Measurements from ENCODE around the gene SMCHD1. TPM values are rescaled to one million over a fixed set of nuclear protein-coding genes. Genes with fewer than 3 reads are reported as not detected.

SMCHD1 gene
- total and polyA plus RNA-seq, 4 donors: 4.4 to 49.0 (median 25.4) TPM

DNA sequence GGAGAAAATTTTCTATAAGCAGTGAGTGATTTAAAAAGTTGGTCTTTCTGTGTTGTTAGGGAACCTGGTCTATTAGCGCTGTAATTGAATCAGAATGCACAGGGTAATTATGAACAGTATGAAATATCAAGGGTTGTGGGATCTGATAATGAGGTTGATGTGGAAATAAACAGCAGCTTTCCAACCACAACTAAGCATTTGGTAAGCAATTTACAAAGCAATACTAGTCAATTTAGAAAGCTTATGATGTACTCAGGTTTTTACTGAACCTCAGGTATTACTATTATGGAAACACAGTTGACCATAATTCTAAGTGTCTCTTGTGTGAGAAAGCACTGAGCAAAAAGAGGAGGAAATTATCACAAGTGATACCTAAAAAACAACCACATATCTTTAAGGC, 11.0 kb upstream of the SMCHD1 start:
- no peak overlapping the region for H3K27ac ChIP-seq (ENCODE audit: low read depth in 1 of 2, low read length in 2 of 2)
- DNase-seq (ENCODE audit: low spot score): no peak
- H3K27me3 ChIP-seq (ENCODE audit: control insufficient read depth in 4 of 4, insufficient read depth in 4 of 4, low read length in 3 of 4): no peaks in the 10 kb centered on the region
- H3K9me3 ChIP-seq (ENCODE audit: control insufficient read depth in 4 of 4, low read length in 3 of 4): no peaks in the 10 kb centered on the region
- no peak overlapping the region for H3K9ac ChIP-seq (ENCODE audit: low read depth in 1 of 2, low read length in 2 of 2)
- peaks cover 0 to 7% (median 0%) of the 10 kb centered on the region in 4 donors for H3K4me1 ChIP-seq (ENCODE audit: control insufficient read depth in 4 of 4, insufficient read depth in 4 of 4, low read length in 3 of 4)
- WGBS: 90% methylated on average over 1 of the region's 1 CpG
- H3K36me3 ChIP-seq (ENCODE audit: control insufficient read depth in 4 of 4, insufficient read depth in 3 of 4, low read depth in 1 of 4, low read length in 3 of 4): no peaks in the 10 kb centered on the region
- no peak for TF ChIP-seq EGR1 (IDR thresholded peaks at IDR 0.05; ENCODE audit: low read depth in 2 of 2)
- no peak for TF ChIP-seq NR2F2 (IDR thresholded peaks at IDR 0.05)
- no peak for TF ChIP-seq SP1 (IDR thresholded peaks at IDR 0.05)
- no peak for TF ChIP-seq RAD21 (IDR thresholded peaks at IDR 0.05)
- no peak for TF ChIP-seq HNF4A (conservative IDR thresholded peaks at IDR 0.05)
- no peak for TF ChIP-seq FOXA1 (IDR thresholded peaks at IDR 0.05)
- TF ChIP-seq JUND (IDR thresholded peaks at IDR 0.05): no peak
- no peak for TF ChIP-seq YY1 (IDR thresholded peaks at IDR 0.05)
- TF ChIP-seq, protein P1, sequence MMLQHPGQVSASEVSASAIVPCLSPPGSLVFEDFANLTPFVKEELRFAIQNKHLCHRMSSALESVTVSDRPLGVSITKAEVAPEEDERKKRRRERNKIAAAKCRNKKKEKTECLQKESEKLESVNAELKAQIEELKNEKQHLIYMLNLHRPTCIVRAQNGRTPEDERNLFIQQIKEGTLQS (IDR thresholded peaks at IDR 0.05): no peak
- no peak for TF ChIP-seq GABPA (IDR thresholded peaks at IDR 0.05 in 1 of 2, conservative IDR thresholded peaks at IDR 0.05 in 1 of 2)
- TF ChIP-seq, protein P2, sequence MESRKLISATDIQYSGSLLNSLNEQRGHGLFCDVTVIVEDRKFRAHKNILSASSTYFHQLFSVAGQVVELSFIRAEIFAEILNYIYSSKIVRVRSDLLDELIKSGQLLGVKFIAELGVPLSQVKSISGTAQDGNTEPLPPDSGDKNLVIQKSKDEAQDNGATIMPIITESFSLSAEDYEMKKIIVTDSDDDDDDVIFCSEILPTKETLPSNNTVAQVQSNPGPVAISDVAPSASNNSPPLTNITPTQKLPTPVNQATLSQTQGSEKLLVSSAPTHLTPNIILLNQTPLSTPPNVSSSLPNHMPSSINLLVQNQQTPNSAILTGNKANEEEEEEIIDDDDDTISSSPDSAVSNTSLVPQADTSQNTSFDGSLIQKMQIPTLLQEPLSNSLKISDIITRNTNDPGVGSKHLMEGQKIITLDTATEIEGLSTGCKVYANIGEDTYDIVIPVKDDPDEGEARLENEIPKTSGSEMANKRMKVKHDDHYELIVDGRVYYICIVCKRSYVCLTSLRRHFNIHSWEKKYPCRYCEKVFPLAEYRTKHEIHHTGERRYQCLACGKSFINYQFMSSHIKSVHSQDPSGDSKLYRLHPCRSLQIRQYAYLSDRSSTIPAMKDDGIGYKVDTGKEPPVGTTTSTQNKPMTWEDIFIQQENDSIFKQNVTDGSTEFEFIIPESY (IDR thresholded peaks at IDR 0.05): no peak
- TF ChIP-seq, protein P3, sequence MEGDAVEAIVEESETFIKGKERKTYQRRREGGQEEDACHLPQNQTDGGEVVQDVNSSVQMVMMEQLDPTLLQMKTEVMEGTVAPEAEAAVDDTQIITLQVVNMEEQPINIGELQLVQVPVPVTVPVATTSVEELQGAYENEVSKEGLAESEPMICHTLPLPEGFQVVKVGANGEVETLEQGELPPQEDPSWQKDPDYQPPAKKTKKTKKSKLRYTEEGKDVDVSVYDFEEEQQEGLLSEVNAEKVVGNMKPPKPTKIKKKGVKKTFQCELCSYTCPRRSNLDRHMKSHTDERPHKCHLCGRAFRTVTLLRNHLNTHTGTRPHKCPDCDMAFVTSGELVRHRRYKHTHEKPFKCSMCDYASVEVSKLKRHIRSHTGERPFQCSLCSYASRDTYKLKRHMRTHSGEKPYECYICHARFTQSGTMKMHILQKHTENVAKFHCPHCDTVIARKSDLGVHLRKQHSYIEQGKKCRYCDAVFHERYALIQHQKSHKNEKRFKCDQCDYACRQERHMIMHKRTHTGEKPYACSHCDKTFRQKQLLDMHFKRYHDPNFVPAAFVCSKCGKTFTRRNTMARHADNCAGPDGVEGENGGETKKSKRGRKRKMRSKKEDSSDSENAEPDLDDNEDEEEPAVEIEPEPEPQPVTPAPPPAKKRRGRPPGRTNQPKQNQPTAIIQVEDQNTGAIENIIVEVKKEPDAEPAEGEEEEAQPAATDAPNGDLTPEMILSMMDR (IDR thresholded peaks at IDR 0.05; ENCODE audit: low read depth, low read length, missing input control): no peak
- no peak for TF ChIP-seq RXRA (IDR thresholded peaks at IDR 0.05)
- no peak overlapping the region for H3K4me3 ChIP-seq (ENCODE audit: low read depth in 1 of 3, low read length in 3 of 3)

DNA sequence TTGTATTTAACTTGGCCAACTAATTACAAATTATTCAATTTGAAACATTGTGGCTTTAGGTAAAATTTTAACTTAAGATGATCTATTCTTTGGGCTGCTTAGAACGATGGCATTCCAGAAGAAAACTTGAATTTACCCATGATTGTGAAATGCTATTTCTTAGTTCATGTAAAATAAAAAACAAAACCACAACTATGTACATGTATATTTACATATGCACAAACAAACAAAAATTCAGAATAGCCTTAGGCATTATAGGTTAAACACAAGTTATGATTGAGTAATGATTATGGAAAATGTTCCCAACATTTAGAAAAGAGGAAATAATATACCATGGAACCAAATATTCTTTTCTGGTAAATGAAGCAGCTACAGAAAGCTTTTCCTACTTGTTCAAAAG, 3.5 kb upstream of the SMCHD1 start:
- TF ChIP-seq, protein P4, sequence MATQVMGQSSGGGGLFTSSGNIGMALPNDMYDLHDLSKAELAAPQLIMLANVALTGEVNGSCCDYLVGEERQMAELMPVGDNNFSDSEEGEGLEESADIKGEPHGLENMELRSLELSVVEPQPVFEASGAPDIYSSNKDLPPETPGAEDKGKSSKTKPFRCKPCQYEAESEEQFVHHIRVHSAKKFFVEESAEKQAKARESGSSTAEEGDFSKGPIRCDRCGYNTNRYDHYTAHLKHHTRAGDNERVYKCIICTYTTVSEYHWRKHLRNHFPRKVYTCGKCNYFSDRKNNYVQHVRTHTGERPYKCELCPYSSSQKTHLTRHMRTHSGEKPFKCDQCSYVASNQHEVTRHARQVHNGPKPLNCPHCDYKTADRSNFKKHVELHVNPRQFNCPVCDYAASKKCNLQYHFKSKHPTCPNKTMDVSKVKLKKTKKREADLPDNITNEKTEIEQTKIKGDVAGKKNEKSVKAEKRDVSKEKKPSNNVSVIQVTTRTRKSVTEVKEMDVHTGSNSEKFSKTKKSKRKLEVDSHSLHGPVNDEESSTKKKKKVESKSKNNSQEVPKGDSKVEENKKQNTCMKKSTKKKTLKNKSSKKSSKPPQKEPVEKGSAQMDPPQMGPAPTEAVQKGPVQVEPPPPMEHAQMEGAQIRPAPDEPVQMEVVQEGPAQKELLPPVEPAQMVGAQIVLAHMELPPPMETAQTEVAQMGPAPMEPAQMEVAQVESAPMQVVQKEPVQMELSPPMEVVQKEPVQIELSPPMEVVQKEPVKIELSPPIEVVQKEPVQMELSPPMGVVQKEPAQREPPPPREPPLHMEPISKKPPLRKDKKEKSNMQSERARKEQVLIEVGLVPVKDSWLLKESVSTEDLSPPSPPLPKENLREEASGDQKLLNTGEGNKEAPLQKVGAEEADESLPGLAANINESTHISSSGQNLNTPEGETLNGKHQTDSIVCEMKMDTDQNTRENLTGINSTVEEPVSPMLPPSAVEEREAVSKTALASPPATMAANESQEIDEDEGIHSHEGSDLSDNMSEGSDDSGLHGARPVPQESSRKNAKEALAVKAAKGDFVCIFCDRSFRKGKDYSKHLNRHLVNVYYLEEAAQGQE (IDR thresholded peaks at IDR 0.05): no peak
- TF ChIP-seq JUND (IDR thresholded peaks at IDR 0.05) (no peak), HNF4A (conservative IDR thresholded peaks at IDR 0.05) (no peak), TAF1 (conservative IDR thresholded peaks at IDR 0.05) (no peak), FOXA2 (IDR thresholded peaks at IDR 0.05) (no peak)
- TF ChIP-seq, protein P5, sequence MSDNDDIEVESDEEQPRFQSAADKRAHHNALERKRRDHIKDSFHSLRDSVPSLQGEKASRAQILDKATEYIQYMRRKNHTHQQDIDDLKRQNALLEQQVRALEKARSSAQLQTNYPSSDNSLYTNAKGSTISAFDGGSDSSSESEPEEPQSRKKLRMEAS (IDR thresholded peaks at IDR 0.05): no peak
- TF ChIP-seq, protein P3 (IDR thresholded peaks at IDR 0.05; ENCODE audit: low read depth, low read length, missing input control): no peak
- H3K9ac ChIP-seq (ENCODE audit: low read depth in 1 of 2, low read length in 2 of 2): no peak overlapping the region
- no peak overlapping the region for H3K4me3 ChIP-seq (ENCODE audit: low read depth in 1 of 3, low read length in 3 of 3)
- no peak overlapping the region for H3K27ac ChIP-seq (ENCODE audit: low read depth in 1 of 2, low read length in 2 of 2)
- no peak for DNase-seq (ENCODE audit: low spot score)
- WGBS: 82% methylated on average over 1 of the region's 1 CpG
- H3K27me3 ChIP-seq (ENCODE audit: control insufficient read depth in 4 of 4, insufficient read depth in 4 of 4, low read length in 3 of 4): no peaks in the 10 kb centered on the region
- H3K9me3 ChIP-seq (ENCODE audit: control insufficient read depth in 4 of 4, low read length in 3 of 4): no peaks in the 10 kb centered on the region
- no peaks in the 10 kb centered on the region for H3K36me3 ChIP-seq (ENCODE audit: control insufficient read depth in 4 of 4, insufficient read depth in 3 of 4, low read depth in 1 of 4, low read length in 3 of 4)
- H3K4me1 ChIP-seq (ENCODE audit: control insufficient read depth in 4 of 4, insufficient read depth in 4 of 4, low read length in 3 of 4): peaks cover 0 to 2% (median under 1%) of the 10 kb centered on the region in 4 donors

All from liver (tissue), 9 donors.